Cardiac muscle cell (in vitro differentiated cells and primary cell): ENCODE measurements around the gene CCNK. TPM values are rescaled to one million over a fixed set of nuclear protein-coding genes. Genes with fewer than 3 reads are reported as not detected.

ENCODE experiments used
- DNase-seq, 2 donors: peaks; one replicate each; pipeline versions ENCODE4 v3.0.0 to v3.0.0-alpha.2; 2010 to 2017; ENCODE audit warnings: low read depth in 1 of 2, low spot score in 1 of 2
- H3K27ac ChIP-seq: fragments of 200-600 bp; sonication (generic); 2 replicates; pipeline ENCODE4 v1.5.1; 2016
- H3K27me3 ChIP-seq: fragments of 200-600 bp; sonication (generic); 2 replicates; pipeline ENCODE4 v1.6.0; 2016; ENCODE audit warnings: control low read depth
- H3K36me3 ChIP-seq: fragments of 200-600 bp; sonication (generic); 2 replicates; pipeline ENCODE4 v1.5.1; 2016; ENCODE audit warnings: control low read depth
- H3K4me1 ChIP-seq: fragments of 200-600 bp; sonication (generic); 2 replicates; pipeline ENCODE4 v1.8.1; 2017; ENCODE audit warnings: low read depth, mild to moderate bottlenecking, mixed run types
- H3K4me3 ChIP-seq: fragments of 200-600 bp; sonication (generic); 2 replicates; pipeline ENCODE4 v1.5.1; 2016; ENCODE audit warnings: mild to moderate bottlenecking
- H3K9me3 ChIP-seq: fragments of 200-600 bp; sonication (generic); 2 replicates; pipeline ENCODE4 v1.5.1; 2017; ENCODE audit warnings: low read depth, mild to moderate bottlenecking, control low read depth
- CTCF ChIP-seq: IDR thresholded peaks from 2 replicates; pipeline ENCODE4 v1.5.1; 2012; ENCODE audit warnings: low read depth, mild to moderate bottlenecking, low read length
- polyA plus RNA-seq: library from polyadenylated mRNA; unstranded; fragments of >200 nt; fragmentation: Nextera tagmentation; extraction: Ambion mirVana; gene quantifications from 2 replicates; pipeline ENCODE4 v1.2.1, GENCODE V29; 2016
- total RNA-seq: library from RNA; depleted of rRNA; stranded (reverse); fragments of >200 nt; gene quantifications from 2 replicates; pipeline ENCODE4 v1.2.3, GENCODE V29; 2016

The CCNK gene
- total and polyA plus RNA-seq, 2 experiments from 2014 or later = 13.3 to 17.3 TPM

- peak overlapping the region; percentile 94 for H3K27ac ChIP-seq
- no peaks in the 10 kb centered on the region for H3K9me3 ChIP-seq
These were observed 1.9 kb upstream of the CCNK start for GRCh38 chr14:99479160-99479905.

GRCh38 chr14:99479906-99480869 lies 1.0 kb upstream of the CCNK start, which contains the start of gene SETD3:
Gene SETD3 (minus strand): TSS chr14:99480859. CDS start chr14:99465805, 15,054 bp downstream.
- H3K9me3 ChIP-seq = no peaks in the 10 kb centered on the region
- H3K27ac ChIP-seq = peak within 1 kb of the TSS; percentile 97
- TF ChIP-seq CTCF = no peak
- no peaks in the 10 kb centered on the region for H3K36me3 ChIP-seq
- peaks cover 20% of the 10 kb centered on the region for H3K4me1 ChIP-seq
- DNase-seq = peak; percentile 67 to 78
- H3K4me3 ChIP-seq = peak within 1 kb of the TSS; percentile 80
- no peaks in the 10 kb centered on the region for H3K27me3 ChIP-seq

More at GRCh38 chr14:99479160-99479905, 1.9 kb upstream of the CCNK start:
- Histone ChIP-seq H3K36me3 (no peaks in the 10 kb centered on the region), H3K27me3 (no peaks in the 10 kb centered on the region), H3K4me3 (peak overlapping the region; percentile 80), H3K4me1 (peaks cover 23% of the 10 kb centered on the region)
- no peak for DNase-seq
- TF ChIP-seq CTCF = no peak

GRCh38 chr14:99481745-99482099 lies 513 bp downstream of the CCNK start:
- peak; percentile 35 to 43 for DNase-seq
- no peaks in the 10 kb centered on the region for H3K9me3 ChIP-seq
- no peaks in the 10 kb centered on the region for H3K36me3 ChIP-seq
- H3K27me3 ChIP-seq = no peaks in the 10 kb centered on the region
- H3K27ac ChIP-seq = peak overlapping the region; percentile 97
- no peak for TF ChIP-seq CTCF
- peak overlapping the region; percentile 80 for H3K4me3 ChIP-seq
- peaks cover 16% of the 10 kb centered on the region for H3K4me1 ChIP-seq

GRCh38 chr14:99484106-99484505 lies 2.9 kb downstream of the CCNK start:
- no peak overlapping the region for H3K27ac ChIP-seq
- no peaks in the 10 kb centered on the region for H3K36me3 ChIP-seq
- no peak for TF ChIP-seq CTCF
- no peaks in the 10 kb centered on the region for H3K9me3 ChIP-seq
- no peaks in the 10 kb centered on the region for H3K27me3 ChIP-seq
- no peak for DNase-seq
- H3K4me3 ChIP-seq = no peak overlapping the region
- H3K4me1 ChIP-seq = peaks cover 7% of the 10 kb centered on the region

- H3K9me3 ChIP-seq = no peaks in the 10 kb centered on the region
- H3K4me3 ChIP-seq = no peak overlapping the region
- no peak for TF ChIP-seq CTCF
- no peak for DNase-seq
- no peaks in the 10 kb centered on the region for H3K27me3 ChIP-seq
- H3K4me1 ChIP-seq = no peaks in the 10 kb centered on the region
- H3K27ac ChIP-seq = no peak overlapping the region
- peaks cover 60% of the 10 kb centered on the region for H3K36me3 ChIP-seq
These were observed 16.1 kb downstream of the CCNK start for GRCh38 chr14:99497341-99497740.
